Activated CD4-positive, alpha-beta T cell treated with anti-CD3 and anti-CD28 coated beads, Interleukin-2, amount 50 U/mL, for 1 hour (primary cell): ENCODE results near the gene CASP10.
"Not testable (repeated sequence)": the region's sequence is repeated elsewhere in the genome, so short reads cannot be mapped to it uniquely, and the experiment has no call there.

Experiments
- DNase-seq: peaks from one replicate; pipeline ENCODE4 v3.0.0-alpha.2; 2020

Gene CASP10

GRCh38 chr2:201156036-201156435 is 26.9 kb upstream of the CASP10 start:
- DNase-seq: no peak

GRCh38 chr2:201156640-201157039 is 26.3 kb upstream of the CASP10 start:
- no peak for DNase-seq

GRCh38 chr2:201157694-201158093 is 25.2 kb upstream of the CASP10 start:
- DNase-seq: no peak

- peak; percentile 53 for DNase-seq
These were observed 24.6 kb upstream of the CASP10 start for GRCh38 chr2:201158111-201158929.

GRCh38 chr2:201164166-201164565 is 18.8 kb upstream of the CASP10 start:
- no peak for DNase-seq

GRCh38 chr2:201167546-201167945 is 15.4 kb upstream of the CASP10 start:
- no peak for DNase-seq

GRCh38 chr2:201168496-201168895 is 14.4 kb upstream of the CASP10 start:
- not testable (repeated sequence) for DNase-seq

GRCh38 chr2:201171259-201171814 is 11.6 kb upstream of the CASP10 start:
- no peak for DNase-seq

- no peak for DNase-seq
These were observed 10.7 kb upstream of the CASP10 start for GRCh38 chr2:201172279-201172678.

- no peak for DNase-seq
These were observed 8.3 kb upstream of the CASP10 start for GRCh38 chr2:201174687-201175086.

GRCh38 chr2:201176081-201176481 is 6.9 kb upstream of the CASP10 start:
- no peak for DNase-seq

- no peak for DNase-seq
These were observed 2.9 kb upstream of the CASP10 start for GRCh38 chr2:201180010-201180409.

GRCh38 chr2:201183365-201183727 is 405 bp downstream of the CASP10 start:
- no peak for DNase-seq

GRCh38 chr2:201183835-201184234 is 894 bp downstream of the CASP10 start:
- DNase-seq: not testable (repeated sequence)

- not testable (repeated sequence) for DNase-seq
These were observed 1.3 kb downstream of the CASP10 start for GRCh38 chr2:201184248-201184647.

GRCh38 chr2:201185863-201186262 is 2.9 kb downstream of the CASP10 start:
- no peak for DNase-seq

- no peak for DNase-seq
These were observed 4.0 kb downstream of the CASP10 start for GRCh38 chr2:201186982-201187381.

GRCh38 chr2:201188449-201188848 is 5.5 kb downstream of the CASP10 start:
- DNase-seq: no peak

- DNase-seq: no peak
These were observed 8.4 kb downstream of the CASP10 start for GRCh38 chr2:201191132-201191875.

- no peak for DNase-seq
These were observed 11.2 kb downstream of the CASP10 start for GRCh38 chr2:201194097-201194496.

- DNase-seq: no peak
These were observed 12.4 kb downstream of the CASP10 start for GRCh38 chr2:201195331-201195730.

GRCh38 chr2:201196003-201196402 is 13.1 kb downstream of the CASP10 start:
- no peak for DNase-seq

- no peak for DNase-seq
These were observed 13.9 kb downstream of the CASP10 start for GRCh38 chr2:201196803-201197202.

GRCh38 chr2:201197781-201198180 is 14.8 kb downstream of the CASP10 start:
- DNase-seq: no peak
